ENCODE data around the gene QPCT. TPM values are rescaled to one million over a fixed set of nuclear protein-coding genes. Genes with fewer than 3 reads are reported as not detected.

The QPCT gene
- total RNA-seq, 1 donor from 2014 or later: 6.9 TPM

DNA sequence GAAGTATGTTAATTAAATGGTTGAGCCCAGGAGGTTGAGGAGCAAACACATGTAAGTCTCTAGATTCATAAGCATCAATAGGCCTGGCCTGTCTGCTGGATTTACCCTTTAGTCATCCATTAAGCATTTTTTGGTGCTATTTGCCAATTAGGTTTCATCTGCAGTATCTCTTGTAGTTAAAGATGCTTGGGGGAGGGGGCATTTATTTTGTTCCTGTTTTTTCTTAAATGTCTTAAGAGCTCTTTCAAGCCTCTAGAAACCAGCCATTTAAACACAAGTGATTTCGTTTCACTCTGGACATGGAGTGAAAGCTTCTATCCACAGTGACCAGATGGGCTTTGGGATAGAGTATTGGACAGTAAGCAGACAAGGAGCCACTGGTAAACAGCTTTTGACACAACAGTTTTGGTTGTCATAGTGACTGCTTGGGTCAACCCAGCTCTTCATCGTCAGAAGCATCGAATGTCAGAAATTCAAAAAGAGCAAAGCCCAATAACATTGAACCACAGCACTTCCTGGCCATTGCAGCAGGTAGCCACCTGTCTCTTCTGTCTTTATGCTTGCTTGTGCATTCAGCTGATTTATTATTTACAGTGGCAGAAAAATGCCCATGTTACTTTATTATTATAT lies 4.9 kb downstream of the QPCT start:
- no peaks in the 10 kb centered on the region for H3K36me3 ChIP-seq
- TF ChIP-seq POLR2AphosphoS5 (IDR thresholded peaks at IDR 0.05; ENCODE audit: insufficient read depth in 1 of 2, low read depth in 1 of 2) (no peak), POLR2A (IDR thresholded peaks at IDR 0.05) (no peak)
- TF ChIP-seq, protein P1, sequence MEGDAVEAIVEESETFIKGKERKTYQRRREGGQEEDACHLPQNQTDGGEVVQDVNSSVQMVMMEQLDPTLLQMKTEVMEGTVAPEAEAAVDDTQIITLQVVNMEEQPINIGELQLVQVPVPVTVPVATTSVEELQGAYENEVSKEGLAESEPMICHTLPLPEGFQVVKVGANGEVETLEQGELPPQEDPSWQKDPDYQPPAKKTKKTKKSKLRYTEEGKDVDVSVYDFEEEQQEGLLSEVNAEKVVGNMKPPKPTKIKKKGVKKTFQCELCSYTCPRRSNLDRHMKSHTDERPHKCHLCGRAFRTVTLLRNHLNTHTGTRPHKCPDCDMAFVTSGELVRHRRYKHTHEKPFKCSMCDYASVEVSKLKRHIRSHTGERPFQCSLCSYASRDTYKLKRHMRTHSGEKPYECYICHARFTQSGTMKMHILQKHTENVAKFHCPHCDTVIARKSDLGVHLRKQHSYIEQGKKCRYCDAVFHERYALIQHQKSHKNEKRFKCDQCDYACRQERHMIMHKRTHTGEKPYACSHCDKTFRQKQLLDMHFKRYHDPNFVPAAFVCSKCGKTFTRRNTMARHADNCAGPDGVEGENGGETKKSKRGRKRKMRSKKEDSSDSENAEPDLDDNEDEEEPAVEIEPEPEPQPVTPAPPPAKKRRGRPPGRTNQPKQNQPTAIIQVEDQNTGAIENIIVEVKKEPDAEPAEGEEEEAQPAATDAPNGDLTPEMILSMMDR (IDR thresholded peaks at IDR 0.05): no peak
- H3K27me3 ChIP-seq: no peaks in the 10 kb centered on the region
- peaks cover 8% of the 10 kb centered on the region for H3K4me1 ChIP-seq
- no peak for DNase-seq (ENCODE audit: extremely low spot score in 2 of 2)
- no peak overlapping the region for H3K4me3 ChIP-seq
- no peaks in the 10 kb centered on the region for H3K9me3 ChIP-seq
- H3K27ac ChIP-seq: no peak overlapping the region
- intact Hi-C loops (cut with DNase I): no loop called here

GRCh38 chr2:37350034-37350433 lies 5.6 kb downstream of the QPCT start:
- peaks cover 4% of the 10 kb centered on the region for H3K4me1 ChIP-seq
- intact Hi-C loops (cut with DNase I): no loop called here
- H3K9me3 ChIP-seq: no peaks in the 10 kb centered on the region
- no peak for DNase-seq (ENCODE audit: extremely low spot score in 2 of 2)
- no peaks in the 10 kb centered on the region for H3K27me3 ChIP-seq
- no peaks in the 10 kb centered on the region for H3K36me3 ChIP-seq
- H3K27ac ChIP-seq: no peak overlapping the region
- H3K4me3 ChIP-seq: no peak overlapping the region
- TF ChIP-seq, protein P1 (IDR thresholded peaks at IDR 0.05): no peak
- TF ChIP-seq POLR2AphosphoS5 (IDR thresholded peaks at IDR 0.05; ENCODE audit: insufficient read depth in 1 of 2, low read depth in 1 of 2) (no peak), POLR2A (IDR thresholded peaks at IDR 0.05) (no peak)

DNA sequence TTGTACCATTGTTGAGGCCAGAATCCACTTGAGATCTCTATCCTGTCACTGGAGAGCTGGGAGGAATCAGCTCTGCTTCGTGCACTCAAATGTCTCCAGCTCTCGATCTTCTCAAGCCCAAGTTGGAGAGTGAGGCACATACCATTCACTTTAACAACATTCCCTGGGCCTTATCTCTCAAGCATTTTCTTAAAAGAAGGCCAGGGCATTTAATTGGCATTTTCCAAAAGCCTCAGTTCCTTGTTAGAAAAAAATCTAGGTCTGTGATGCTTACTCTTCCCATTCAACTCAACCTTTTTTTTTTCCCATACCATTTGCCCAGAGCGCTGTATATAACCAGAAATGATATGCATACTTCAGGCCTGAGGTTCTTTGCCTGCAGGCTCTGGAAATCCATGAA lies 10.1 kb downstream of the QPCT start:
- no peak overlapping the region for H3K27ac ChIP-seq
- H3K4me3 ChIP-seq: no peak overlapping the region
- intact Hi-C loops (cut with DNase I): no loop called here
- H3K9me3 ChIP-seq: no peaks in the 10 kb centered on the region
- H3K36me3 ChIP-seq: no peaks in the 10 kb centered on the region
- DNase-seq (ENCODE audit: extremely low spot score in 2 of 2): no peak
- H3K27me3 ChIP-seq: no peaks in the 10 kb centered on the region
- no peak for TF ChIP-seq POLR2A (IDR thresholded peaks at IDR 0.05)
- TF ChIP-seq POLR2AphosphoS5 (IDR thresholded peaks at IDR 0.05; ENCODE audit: insufficient read depth in 1 of 2, low read depth in 1 of 2): no peak
- TF ChIP-seq, protein P1 (IDR thresholded peaks at IDR 0.05): no peak
- no peaks in the 10 kb centered on the region for H3K4me1 ChIP-seq

DNA sequence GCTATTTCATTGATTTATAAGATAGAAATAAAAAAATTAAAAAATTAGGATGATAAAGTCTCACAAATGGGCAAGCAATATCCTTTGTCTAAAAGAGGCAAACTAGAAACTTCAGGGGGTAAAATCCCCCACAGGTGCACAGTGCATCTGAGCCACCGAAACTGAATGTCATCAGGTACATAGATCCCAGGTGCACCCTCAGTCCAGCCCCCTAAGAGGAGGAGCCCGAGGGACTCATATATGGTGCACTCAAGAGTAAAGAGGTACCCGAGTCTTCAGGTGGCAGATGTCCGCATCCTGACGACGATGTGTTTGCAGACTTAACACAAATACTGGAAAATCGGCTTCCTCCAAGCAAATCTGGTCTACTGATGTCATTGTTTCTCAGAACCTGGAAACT lies 11.3 kb downstream of the QPCT start:
- Histone ChIP-seq H3K4me3 (no peak overlapping the region), H3K27me3 (no peaks in the 10 kb centered on the region), H3K9me3 (no peaks in the 10 kb centered on the region), H3K36me3 (no peaks in the 10 kb centered on the region), H3K27ac (no peak overlapping the region), H3K4me1 (no peaks in the 10 kb centered on the region)
- TF ChIP-seq, protein P1 (IDR thresholded peaks at IDR 0.05): no peak
- TF ChIP-seq POLR2AphosphoS5 (IDR thresholded peaks at IDR 0.05; ENCODE audit: insufficient read depth in 1 of 2, low read depth in 1 of 2) (no peak), POLR2A (IDR thresholded peaks at IDR 0.05) (no peak)
- DNase-seq (ENCODE audit: extremely low spot score in 2 of 2): no peak
- intact Hi-C loops (cut with DNase I): no loop called here

- TF ChIP-seq, protein P1 (IDR thresholded peaks at IDR 0.05): no peak
- TF ChIP-seq POLR2AphosphoS5 (IDR thresholded peaks at IDR 0.05; ENCODE audit: insufficient read depth in 1 of 2, low read depth in 1 of 2): no peak
- no peak for TF ChIP-seq POLR2A (IDR thresholded peaks at IDR 0.05)
- intact Hi-C loops (cut with DNase I): no loop called here
- H3K27me3 ChIP-seq: no peaks in the 10 kb centered on the region
- H3K36me3 ChIP-seq: no peaks in the 10 kb centered on the region
- H3K4me3 ChIP-seq: no peak overlapping the region
- no peak overlapping the region for H3K27ac ChIP-seq
- no peaks in the 10 kb centered on the region for H3K4me1 ChIP-seq
- H3K9me3 ChIP-seq: no peaks in the 10 kb centered on the region
- no peak for DNase-seq (ENCODE audit: extremely low spot score in 2 of 2)
These were observed 11.9 kb downstream of the QPCT start for GRCh38 chr2:37356299-37356698.
